GM10248 (cell line): ENCODE data around the gene ZNF555.
"Not testable (repeated sequence)": the region's sequence is repeated elsewhere in the genome, so short reads cannot be mapped to it uniquely, and the experiment has no call there.

ENCODE experiments used
- CTCF ChIA-PET: fragments of 300-600 bp; sonication (Branson Sonifier 250); formaldehyde crosslinking; extraction: SDS; loops from one replicate; lab custom pipeline; 2021; ENCODE audit warnings: antibody characterized with exemption; lab: Yijun Ruan, JAX
- POLR2A ChIA-PET: fragments of 350-650 bp; sonication (Branson Sonifier 250); formaldehyde crosslinking; extraction: SDS; loops from one replicate; lab custom pipeline; 2020; ENCODE audit warnings: antibody characterized with exemption; lab: Yijun Ruan, JAX
- DNase-seq: peaks from one replicate; pipeline ENCODE4 v3.0.0; 2012; ENCODE audit errors: extremely low spot score
- TF ChIP-seq, protein P1 (sequence below): IDR thresholded peaks from 2 replicates; pipeline ENCODE4 v1.5.1; 2012; ENCODE audit warnings: mild to moderate bottlenecking, low read depth; ENCODE audit errors: extremely low read depth, missing control alignments, control extremely low read depth

ZNF555 gene

DNA sequence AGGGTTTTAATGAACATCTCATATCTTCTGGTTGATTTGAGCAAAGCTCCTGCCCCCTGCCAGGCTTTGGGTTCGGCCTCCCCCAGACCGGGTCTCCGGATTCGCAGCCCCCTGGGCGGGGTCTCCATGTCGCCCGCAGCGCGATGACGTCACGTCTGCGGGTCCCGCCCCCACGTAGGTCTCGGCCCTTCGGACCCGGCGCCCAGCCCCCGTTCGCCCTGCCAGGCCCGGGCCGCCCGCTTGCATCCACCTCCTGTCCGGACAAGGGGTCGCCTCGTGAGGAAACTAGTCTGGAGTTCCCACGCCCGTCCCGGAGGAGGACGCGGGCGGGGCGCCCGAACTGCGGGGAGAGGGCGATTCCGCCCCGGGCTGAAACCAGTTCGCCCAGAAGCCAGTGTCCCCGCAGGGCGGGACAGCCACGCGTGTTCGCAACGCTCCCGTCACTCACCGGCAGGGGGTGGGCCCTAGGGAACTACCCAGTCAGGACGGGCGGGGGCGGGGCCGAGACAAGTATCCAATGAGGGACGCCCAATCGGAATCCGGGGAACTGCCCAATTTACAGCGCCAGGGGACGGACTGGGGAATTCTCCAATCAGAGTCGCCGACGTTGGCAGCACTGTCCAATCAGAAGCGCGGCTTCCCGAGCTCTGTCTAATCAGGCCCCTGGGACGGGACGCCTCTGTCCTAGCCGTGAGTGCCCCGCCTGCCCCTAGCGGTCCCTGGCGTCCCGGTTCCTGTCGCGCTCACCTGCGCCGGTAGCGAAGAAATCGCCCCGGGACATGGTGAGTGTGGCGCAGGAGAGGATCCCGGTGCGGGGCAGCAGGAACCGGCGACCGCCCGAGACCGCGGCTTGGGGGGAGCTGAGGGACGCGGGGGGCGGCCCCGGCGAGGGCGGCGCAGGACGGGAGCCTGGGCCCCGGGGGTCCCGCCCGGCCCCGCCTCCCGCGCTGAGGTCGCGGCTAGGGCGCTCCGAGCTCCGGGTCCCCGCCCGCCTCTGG, at the start of gene ZNF555:
Gene ZNF555, plus strand, starts transcription at position 682 of the 998 bp plus-strand sequence. Its CDS starts 98 bp downstream, at position 780.
- peak; percentile 99 for DNase-seq
- ChIA-PET POLR2A (interaction anchor here (0.5 to 1.1 kb wide), 3 partner anchors 365 to 1146 kb away, joined by 3 to 5 read pairs (median 3); no protein-coding TSS in a partner anchor), CTCF (interaction anchor here (0.9 to 2.3 kb wide), 8 partner anchors 10 to 181 kb away, joined by 3 to 11 read pairs (median 4); no protein-coding TSS in a partner anchor)
- TF ChIP-seq, protein P1, sequence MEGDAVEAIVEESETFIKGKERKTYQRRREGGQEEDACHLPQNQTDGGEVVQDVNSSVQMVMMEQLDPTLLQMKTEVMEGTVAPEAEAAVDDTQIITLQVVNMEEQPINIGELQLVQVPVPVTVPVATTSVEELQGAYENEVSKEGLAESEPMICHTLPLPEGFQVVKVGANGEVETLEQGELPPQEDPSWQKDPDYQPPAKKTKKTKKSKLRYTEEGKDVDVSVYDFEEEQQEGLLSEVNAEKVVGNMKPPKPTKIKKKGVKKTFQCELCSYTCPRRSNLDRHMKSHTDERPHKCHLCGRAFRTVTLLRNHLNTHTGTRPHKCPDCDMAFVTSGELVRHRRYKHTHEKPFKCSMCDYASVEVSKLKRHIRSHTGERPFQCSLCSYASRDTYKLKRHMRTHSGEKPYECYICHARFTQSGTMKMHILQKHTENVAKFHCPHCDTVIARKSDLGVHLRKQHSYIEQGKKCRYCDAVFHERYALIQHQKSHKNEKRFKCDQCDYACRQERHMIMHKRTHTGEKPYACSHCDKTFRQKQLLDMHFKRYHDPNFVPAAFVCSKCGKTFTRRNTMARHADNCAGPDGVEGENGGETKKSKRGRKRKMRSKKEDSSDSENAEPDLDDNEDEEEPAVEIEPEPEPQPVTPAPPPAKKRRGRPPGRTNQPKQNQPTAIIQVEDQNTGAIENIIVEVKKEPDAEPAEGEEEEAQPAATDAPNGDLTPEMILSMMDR = peak; percentile 52

DNA sequence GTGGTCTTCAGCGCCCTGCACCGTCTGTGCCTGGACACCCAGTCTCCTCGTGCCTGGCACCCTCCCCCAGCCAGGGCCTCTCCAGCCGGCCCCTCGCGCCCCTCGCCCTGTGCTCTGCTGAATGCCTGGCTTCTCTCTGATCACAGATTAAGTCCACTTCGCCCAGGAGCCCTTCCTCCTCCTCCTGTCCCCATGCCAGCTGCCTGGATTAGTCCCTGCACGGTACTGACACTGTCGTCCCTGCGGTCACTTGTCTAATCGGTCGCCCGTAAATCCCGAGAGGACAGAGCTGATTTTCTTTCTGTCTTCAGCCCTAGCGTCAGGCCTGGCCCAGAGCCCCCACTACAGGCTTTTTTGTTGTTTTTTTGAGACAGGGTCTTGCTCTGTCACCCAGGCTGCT, 49.4 kb upstream of the ZNF555 start:
- TF ChIP-seq, protein P1 = no peak
- no peak for DNase-seq
- ChIA-PET CTCF (interaction anchor here (0.8 to 1.0 kb wide), 2 partner anchors 8 to 144 kb away, joined by 3 read pairs; partner anchors contain the start of gene SGTA), POLR2A (no interaction called here)

DNA sequence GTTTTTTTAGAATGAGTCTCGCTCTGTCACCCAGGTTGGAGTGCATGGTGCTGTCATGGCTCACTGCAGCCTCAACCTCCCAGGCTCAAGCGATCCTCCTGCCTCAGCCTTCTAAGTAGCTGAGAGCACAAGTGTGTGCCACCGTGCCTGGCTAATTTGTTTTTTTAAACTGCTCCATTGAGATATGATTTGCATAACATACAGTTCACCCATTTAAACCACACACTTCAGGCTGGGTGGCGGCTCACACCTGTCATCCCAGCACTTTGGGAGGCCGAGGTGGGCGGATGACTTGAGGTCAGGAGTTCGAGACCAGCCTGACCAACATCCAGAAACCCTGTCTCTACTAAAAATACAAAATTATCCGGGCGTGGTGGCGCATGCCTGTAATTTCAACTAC, 48.6 kb upstream of the ZNF555 start:
- POLR2A ChIA-PET, CTCF ChIA-PET, DNase-seq: not testable (repeated sequence)

DNA sequence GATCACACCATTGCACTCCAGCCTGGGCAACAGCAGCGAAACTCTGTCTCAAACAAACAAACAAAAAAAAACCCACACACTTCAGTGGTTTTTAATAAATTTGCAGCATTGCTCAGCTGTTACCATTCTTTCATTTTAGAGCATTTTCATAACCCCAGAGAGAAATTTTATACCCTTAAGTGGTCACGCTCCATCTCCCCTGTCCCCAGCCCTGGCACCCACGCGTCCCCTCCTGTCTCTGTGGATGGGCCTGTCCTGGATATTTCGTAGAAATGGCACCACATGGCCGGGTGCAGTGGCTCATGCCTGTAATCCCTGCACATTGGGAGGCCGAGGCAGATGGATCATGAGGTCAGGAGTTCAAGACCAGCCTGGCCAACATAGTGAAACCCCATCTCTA, 48.1 kb upstream of the ZNF555 start:
- TF ChIP-seq, protein P1 = no peak
- POLR2A ChIA-PET = no interaction called here
- CTCF ChIA-PET = no interaction called here
- DNase-seq = no peak

DNA sequence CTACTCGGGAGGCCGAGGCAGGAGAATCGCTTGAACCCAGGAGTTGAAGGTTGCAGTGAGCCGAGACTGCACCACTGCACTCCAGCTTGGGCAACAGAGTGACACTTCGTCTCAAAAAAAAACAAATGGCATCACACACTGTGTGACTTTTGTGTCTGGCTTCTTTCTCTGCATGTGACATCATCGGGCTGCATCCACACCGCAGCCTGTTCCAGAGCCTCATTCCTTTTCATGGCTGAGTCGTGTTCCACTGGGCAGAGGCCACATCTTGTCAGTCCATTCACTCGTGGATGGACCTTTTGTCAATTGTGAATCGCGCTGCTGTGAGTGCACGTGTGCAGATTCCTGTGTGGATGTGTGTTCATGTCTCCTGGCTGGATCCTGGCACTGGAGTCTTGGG, 47.7 kb upstream of the ZNF555 start:
- DNase-seq = no peak
- TF ChIP-seq, protein P1 = no peak
- CTCF ChIA-PET = interaction anchor here (0.9 kb wide), 1 partner anchor 25 kb away, joined by 4 read pairs; no protein-coding TSS in a partner anchor
- POLR2A ChIA-PET = no interaction called here

DNA sequence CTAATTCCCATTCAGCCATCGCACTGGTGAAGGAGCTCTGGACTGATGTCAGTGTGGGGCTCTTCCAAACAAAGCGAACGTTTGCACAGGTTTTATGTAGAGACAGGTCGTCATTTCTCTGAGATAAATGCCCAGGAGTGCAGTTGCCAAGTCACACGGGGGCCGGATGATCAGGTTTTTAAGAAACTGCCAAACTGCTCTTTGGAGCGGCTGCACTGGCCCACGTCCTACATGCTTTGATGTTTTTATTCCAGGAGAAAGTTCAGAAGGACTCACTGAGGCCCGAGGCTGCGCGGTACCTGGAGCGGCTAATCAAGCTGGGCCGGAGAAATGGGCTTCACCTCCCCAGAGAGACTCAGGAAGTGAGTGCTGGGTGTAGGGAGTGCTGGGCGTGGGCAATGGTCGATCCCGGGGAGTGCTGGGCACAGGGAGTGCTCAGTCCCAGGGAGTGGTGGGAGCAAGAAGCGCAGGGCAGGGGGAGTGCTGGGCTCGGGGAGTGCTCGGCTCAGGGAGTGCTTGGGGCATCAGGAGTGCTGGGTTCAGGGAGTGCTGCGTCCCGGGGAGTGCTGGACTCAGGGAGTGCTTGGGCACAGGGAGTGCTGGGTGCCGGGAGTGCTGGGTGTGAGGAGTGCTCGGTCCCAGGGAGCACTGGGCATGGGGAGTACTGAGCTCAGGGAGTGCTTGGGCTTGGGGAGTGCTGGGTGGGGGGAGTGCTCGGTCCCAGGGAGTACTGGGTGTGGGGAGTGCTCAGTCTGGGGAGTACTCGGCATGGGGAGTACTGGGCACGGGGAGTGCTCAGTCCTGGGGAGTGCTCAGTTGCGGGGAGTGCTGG, 45.2 kb upstream of the ZNF555 start:
- ChIA-PET CTCF (no interaction called here), POLR2A (no interaction called here)
- TF ChIP-seq, protein P1 = no peak
- DNase-seq = no peak
